Nephron progenitor cell (in vitro differentiated cells): ENCODE results near the gene HOTAIR.

Source experiments
- DNase-seq: peaks from one replicate; pipeline ENCODE4 v3.0.0; 2021
- H3K27ac Mint-ChIP-seq: 2 replicates; pipeline ENCODE4 v1.8.0; 2021; ENCODE audit warnings: mild to moderate bottlenecking, moderate library complexity, mixed read lengths
- H3K27me3 Mint-ChIP-seq: 2 replicates; pipeline ENCODE4 v1.8.0; 2021; ENCODE audit warnings: mild to moderate bottlenecking, low read depth, mixed read lengths; ENCODE audit not compliant: poor library complexity
- H3K36me3 Mint-ChIP-seq: 2 replicates; pipeline ENCODE4 v1.8.0; 2021; ENCODE audit warnings: low read depth, mixed read lengths
- H3K4me1 Mint-ChIP-seq: 2 replicates; pipeline ENCODE4 v1.8.0; 2021; ENCODE audit warnings: mixed read lengths
- H3K4me3 Mint-ChIP-seq: 2 replicates; pipeline ENCODE4 v1.8.0; 2021; ENCODE audit warnings: mild to moderate bottlenecking, moderate library complexity, mixed read lengths
- H3K9me3 Mint-ChIP-seq: 2 replicates; pipeline ENCODE4 v1.8.0; 2021; ENCODE audit warnings: mild to moderate bottlenecking, moderate library complexity, mixed read lengths
- CTCF ChIP-seq: fragments of 200-600 bp; sonication (generic); IDR thresholded peaks from 2 replicates; pipeline ENCODE4 v1.5.0; 2021; ENCODE audit warnings: antibody characterized with exemption

HOTAIR gene

DNA sequence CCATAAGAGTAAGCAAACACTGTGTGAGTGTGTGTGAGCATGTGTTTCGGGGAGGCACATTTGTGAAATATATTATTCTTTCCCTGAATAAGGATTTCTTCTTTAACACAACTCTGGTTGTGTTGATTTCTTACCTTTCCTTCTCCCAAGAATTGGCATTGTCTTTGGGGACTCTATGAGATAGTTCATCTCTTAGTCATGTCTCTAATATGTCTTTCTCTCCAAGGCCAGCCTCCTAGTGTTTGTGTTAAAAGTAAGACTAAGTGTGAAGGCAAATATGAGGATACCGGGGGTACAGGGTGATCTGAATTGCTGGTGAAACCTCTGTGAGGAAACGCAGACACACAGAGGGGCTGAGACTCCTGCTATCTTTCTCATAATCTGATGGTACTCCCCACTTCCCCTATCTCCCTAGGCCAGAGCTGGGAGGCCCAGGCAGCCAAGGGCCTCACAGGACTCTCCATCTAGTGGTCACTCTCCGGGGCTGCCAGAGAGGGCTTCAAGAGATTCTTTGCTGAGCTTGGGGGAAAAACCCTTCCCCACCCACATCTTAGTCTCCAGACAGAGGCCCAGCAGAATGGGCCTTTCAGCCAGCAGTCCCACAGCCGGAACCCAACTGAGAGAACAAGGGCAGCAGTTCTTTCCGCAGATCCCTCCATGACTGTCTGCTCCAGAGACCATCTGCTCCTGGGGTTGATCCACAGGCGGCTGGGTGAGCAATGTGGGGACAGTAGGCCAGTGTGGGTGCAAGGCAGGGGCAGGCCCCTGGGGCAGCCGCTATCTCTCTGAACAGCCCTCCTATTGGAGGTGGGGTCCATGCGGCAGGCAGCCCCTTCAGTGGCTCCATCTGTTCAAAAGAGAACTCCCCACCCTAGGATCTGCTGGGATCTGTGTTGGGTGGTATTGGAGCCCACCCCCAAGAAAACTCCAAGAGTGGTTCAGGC is 25.8 kb downstream of the HOTAIR start:
- no peak for TF ChIP-seq CTCF
- no peak overlapping the region for H3K4me3 Mint-ChIP-seq
- no peaks in the 10 kb centered on the region for H3K36me3 Mint-ChIP-seq
- peaks cover 100% of the 10 kb centered on the region for H3K27me3 Mint-ChIP-seq
- peaks cover 5% of the 10 kb centered on the region for H3K4me1 Mint-ChIP-seq
- peaks cover 5% of the 10 kb centered on the region for H3K9me3 Mint-ChIP-seq
- DNase-seq: no peak
- no peak overlapping the region for H3K27ac Mint-ChIP-seq

- peaks cover 100% of the 10 kb centered on the region for H3K27me3 Mint-ChIP-seq
- H3K9me3 Mint-ChIP-seq: peaks cover 5% of the 10 kb centered on the region
- no peak for DNase-seq
- no peak overlapping the region for H3K27ac Mint-ChIP-seq
- H3K4me3 Mint-ChIP-seq: no peak overlapping the region
- no peaks in the 10 kb centered on the region for H3K36me3 Mint-ChIP-seq
- H3K4me1 Mint-ChIP-seq: no peaks in the 10 kb centered on the region
- TF ChIP-seq CTCF: no peak
Observed at GRCh38 chr12:53947743-53948142, 27.0 kb downstream of the HOTAIR start.

- Mint-ChIP-seq H3K36me3 (no peaks in the 10 kb centered on the region), H3K4me3 (no peak overlapping the region), H3K27me3 (peaks cover 100% of the 10 kb centered on the region), H3K9me3 (peaks cover 8% of the 10 kb centered on the region), H3K4me1 (no peaks in the 10 kb centered on the region), H3K27ac (no peak overlapping the region)
- TF ChIP-seq CTCF: no peak
- DNase-seq: no peak
Observed at GRCh38 chr12:53944907-53945847, 29.6 kb downstream of the HOTAIR start.

GRCh38 chr12:53944209-53944608 is 30.5 kb downstream of the HOTAIR start:
- Mint-ChIP-seq H3K27ac (no peak overlapping the region), H3K9me3 (peaks cover 8% of the 10 kb centered on the region), H3K36me3 (no peaks in the 10 kb centered on the region), H3K4me1 (no peaks in the 10 kb centered on the region), H3K4me3 (no peak overlapping the region), H3K27me3 (peaks cover 100% of the 10 kb centered on the region)
- no peak for DNase-seq
- no peak for TF ChIP-seq CTCF

DNA sequence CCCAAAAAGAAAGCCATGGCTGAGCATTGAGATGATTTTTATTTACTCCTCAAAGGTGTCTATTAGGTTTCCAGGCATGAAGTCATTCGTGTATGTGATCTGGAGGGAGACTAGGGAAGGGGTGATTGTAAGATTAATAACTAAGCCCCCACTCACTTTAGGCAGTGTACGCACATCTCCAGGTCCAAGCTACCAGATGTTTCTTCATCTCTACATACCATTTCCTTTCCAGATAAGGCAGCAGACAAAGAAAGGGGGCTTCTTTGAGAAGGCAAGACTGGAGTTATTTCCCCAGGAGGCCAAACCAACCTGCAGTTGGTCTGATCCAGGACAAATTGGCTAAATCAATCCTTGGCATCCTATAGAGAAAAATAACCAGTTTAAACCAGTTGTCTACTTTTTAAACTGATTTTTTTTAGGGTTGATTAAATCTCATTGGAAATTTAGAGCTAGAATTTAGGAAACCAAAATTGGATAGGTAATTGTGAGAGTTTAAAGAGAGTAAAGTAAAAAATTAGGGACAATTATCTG is 32.2 kb downstream of the HOTAIR start:
- H3K27ac Mint-ChIP-seq: no peak overlapping the region
- H3K4me1 Mint-ChIP-seq: no peaks in the 10 kb centered on the region
- DNase-seq: no peak
- peaks cover 100% of the 10 kb centered on the region for H3K27me3 Mint-ChIP-seq
- H3K4me3 Mint-ChIP-seq: no peak overlapping the region
- no peak for TF ChIP-seq CTCF
- no peaks in the 10 kb centered on the region for H3K36me3 Mint-ChIP-seq
- H3K9me3 Mint-ChIP-seq: peaks cover 11% of the 10 kb centered on the region
